H54 (cell line): ENCODE data around the gene MOB1B.
"Not testable (repeated sequence)": the region's sequence is repeated elsewhere in the genome, so short reads cannot be mapped to it uniquely, and the experiment has no call there.

Experiments
- DNase-seq: peaks from one replicate; pipeline ENCODE4 v3.0.0; 2011; ENCODE audit warnings: low spot score, mixed read lengths; ENCODE audit not compliant: insufficient read length
- FAIRE-seq: peaks from 3 replicates; lab custom pipeline; 2011; peaks lifted over from hg19 to GRCh38; lab: Jason Lieb, UNC
- POLR2A ChIP-seq: IDR thresholded peaks from 2 replicates; pipeline ENCODE4 v1.6.1; 2011; ENCODE audit warnings: low read depth, mild to moderate bottlenecking, low read length

MOB1B gene

GRCh38 chr4:71027611-71028010, 125.4 kb downstream of the MOB1B start:
- no peak for FAIRE-seq
- no peak for DNase-seq
- no peak for TF ChIP-seq POLR2A

- no peak for TF ChIP-seq POLR2A
- FAIRE-seq = no peak
- no peak for DNase-seq
These were observed 127.3 kb downstream of the MOB1B start for GRCh38 chr4:71029504-71029903.

- FAIRE-seq = not testable (repeated sequence)
- peak; percentile 6 for DNase-seq
These were observed 129.9 kb downstream of the MOB1B start for GRCh38 chr4:71032106-71032505.
